Stimulated activated CD4-positive, alpha-beta T cell treated with anti-CD3 and anti-CD28 coated beads, Interleukin-12 subunit alpha, Interleukin-12 subunit beta, amount 100 ng/mL, for 24 hours (primary cell): Measurements from ENCODE around the gene HNRNPL.
A peak's percentile ranks its signal among the peaks of the same experiment; 100 is the strongest.

ENCODE experiments used
- DNase-seq, 2 experiments: peaks; one replicate each; pipeline ENCODE4 v3.0.0-alpha.2; 2020; ENCODE audit warnings: low read depth in 2 of 2

Gene HNRNPL

GRCh38 chr19:38845374-38846024, 4.3 kb downstream of the HNRNPL start:
- no peak for DNase-seq

- no peak for DNase-seq
Measured at GRCh38 chr19:38844093-38844686, 5.6 kb downstream of the HNRNPL start.

DNA sequence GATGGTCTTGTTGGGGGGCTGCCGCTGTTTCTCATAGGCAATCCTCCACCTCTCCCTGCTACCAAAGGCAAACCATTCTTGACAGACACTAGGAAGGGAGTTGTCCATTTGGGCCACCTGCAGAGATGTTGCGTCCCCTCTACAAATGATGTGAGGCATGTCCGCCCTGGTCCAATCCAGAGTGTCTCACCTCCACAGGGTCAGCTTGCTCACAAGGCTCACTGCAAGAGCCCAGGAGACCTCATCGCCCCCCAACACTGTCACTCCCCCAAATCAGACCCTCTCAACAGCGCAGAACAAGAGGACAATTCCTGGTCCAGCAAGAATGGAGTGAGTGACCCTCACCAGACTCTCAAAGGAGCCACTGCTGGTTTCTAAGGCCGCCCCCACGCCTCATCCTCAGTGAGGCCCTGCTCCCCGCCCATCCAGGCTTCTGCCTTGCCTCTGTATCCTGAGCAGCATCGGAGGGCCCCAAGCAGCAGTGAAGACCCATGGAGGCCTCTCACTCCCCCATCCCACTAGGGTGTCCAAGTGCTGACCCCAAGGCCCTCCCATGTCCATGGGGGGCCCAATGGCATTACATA, 6.5 kb downstream of the HNRNPL start:
- DNase-seq: no peak

- peak in 1 of 2 experiments; percentile 29 for DNase-seq
Measured at GRCh38 chr19:38842439-38843174, 7.2 kb downstream of the HNRNPL start.

- no peak for DNase-seq
Measured at GRCh38 chr19:38841787-38842438, 7.9 kb downstream of the HNRNPL start.

DNA sequence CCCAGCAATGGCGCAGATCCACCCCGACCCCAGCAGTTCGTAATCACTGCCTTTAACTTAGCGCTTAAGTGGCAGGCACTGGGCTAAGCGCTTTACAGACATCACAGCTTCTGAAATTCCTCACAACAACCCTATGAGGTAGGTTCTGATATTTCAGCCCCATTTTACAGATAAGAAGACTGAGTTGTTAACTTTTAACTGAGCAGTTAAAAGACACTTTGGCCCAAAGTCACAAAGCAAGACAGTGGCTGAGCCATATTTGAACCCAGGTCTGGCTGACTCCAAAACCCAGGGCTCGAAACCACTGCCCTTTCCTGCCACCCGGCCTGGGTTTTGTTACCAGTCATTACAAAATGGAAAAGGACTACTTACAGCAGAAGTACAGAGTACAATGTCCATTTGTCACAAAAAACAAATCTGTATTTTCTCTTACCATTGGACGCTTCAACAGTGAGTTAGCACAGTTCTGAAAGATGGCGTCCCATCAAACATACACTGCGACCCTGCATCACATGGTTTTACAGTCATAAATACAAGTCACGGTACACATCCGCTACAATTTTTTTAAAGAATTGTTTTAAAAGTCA, 8.5 kb downstream of the HNRNPL start:
- DNase-seq: no peak

DNA sequence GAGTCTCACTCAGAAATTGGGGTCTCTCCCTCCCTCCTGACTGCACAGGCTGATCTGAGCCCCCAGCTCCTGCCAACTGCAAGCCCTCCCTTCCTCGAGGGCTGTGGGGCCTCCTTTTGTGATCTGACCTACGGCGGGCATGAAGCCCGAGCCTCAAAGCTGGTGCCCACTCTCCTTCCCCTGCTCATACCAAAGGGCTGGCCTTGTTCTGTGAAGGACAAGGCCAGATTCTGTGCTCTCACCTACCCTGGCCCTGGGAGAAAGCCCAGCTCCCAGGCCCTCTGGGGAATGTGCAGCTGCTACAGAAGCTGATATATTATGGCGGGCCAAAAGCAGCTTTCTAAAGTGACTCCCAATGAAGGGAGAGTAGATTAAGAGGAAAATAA, 9.2 kb downstream of the HNRNPL start:
- no peak for DNase-seq

- DNase-seq: no peak
Measured at GRCh38 chr19:38839816-38840582, 9.8 kb downstream of the HNRNPL start.

DNA sequence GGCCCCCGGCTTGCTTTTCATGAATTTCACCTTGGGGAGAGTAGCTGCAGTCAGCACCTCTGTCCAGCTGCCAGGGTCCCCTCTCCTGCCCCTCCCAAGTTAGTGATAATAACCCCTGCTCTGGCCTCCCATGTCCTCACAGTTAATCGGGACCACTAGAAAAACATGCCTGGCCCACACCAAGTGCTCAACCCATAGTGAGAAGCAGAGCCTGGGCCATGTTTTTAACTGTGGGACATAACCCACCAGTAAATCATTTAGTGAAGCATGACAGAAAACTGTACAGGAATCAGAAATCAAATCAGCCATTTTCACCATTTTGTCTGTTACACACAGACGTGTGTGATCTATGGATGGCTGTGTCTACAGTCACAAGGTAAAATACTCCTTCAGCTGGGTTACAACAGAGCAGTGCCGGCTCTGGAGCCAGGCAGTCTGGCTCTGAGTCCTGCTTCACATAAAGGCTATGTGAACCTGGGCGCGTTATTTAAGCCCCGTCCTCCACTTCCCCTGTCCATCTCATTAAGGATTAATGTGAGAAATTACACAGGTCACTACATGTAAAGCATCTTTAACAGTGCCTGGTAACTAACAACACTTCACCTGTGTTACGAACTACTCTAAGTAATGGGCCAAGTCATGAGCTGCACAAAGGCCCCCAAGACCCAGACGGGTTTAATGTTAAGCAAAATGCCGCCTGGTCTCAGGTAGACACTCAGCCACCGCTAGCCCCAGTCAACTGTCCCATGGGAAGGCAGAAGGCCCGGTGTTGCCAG, 10.6 kb downstream of the HNRNPL start:
- DNase-seq: no peak

GRCh38 chr19:38838208-38838985, 11.4 kb downstream of the HNRNPL start:
- DNase-seq: peak; percentile 47 to 52

GRCh38 chr19:38837656-38838121, 12.1 kb downstream of the HNRNPL start:
- no peak for DNase-seq

DNA sequence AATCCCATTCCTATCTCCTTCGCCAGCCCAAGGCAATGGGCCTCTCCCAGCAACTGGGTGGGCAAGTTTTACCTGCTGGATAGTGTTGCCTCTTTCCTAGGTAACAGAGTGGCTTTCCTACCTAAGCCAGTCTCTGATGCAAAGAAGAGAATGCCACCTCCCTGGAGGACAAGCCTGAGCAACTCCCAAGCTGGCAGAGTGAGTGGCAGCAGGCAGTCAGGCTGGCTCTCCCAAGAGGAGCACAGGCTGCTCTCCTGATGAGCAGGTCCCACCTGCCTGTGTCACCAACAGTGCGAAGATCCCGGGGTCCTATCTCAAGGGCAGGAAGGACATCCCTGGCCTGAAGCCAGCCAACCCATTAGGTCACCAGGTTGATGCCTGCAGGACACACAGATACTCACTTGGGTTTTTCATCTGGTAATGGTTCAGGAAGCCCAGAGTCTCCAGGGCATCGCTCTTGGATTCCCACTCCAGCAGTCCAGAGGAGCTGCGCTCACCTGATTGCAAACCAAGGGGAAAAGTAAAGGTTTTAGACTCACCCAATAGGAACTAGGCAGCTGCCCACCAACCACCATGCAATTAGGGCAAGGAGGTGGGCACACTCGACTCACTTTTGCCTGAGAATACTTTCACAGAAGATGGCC, 12.7 kb downstream of the HNRNPL start:
- DNase-seq: no peak

DNA sequence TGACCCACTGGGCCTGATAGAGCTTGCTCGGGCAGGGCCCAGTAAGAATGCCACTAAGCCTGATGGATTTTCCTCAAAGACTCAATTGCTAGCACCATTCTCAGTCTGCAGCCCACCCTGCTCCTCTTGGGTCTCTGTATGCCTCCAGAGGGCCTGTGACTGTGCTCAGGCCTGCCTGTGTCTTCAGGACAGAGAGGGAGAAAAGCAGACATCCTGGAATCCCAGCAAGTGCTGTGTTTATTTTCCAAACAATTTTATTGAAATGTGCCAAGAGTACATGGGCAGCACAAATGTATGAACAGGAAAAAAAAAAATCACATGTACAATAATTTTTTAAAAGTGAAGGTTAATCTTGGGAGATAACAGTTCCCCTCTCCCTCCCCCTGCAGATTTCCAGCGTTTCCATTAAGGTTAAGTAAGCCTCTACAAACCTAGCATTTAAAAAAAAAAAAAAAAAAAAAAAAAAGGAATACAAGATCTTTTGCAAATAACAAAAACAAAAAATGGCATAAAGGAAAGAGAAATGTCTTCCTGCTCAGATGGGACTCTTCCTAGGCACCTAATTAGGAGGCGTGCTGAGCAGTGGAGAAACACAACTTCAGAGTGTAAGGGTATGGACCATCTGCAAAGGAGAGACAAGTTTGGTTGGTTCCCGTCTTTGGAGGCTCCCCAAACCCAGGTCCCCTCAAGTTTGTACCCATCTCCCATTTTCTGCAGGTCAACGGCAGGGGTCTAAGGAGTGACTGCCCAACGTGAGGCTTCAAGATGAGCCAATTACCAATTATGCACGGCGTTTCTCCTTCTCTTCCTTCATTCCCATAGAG, 13.4 kb downstream of the HNRNPL start:
- no peak for DNase-seq

DNA sequence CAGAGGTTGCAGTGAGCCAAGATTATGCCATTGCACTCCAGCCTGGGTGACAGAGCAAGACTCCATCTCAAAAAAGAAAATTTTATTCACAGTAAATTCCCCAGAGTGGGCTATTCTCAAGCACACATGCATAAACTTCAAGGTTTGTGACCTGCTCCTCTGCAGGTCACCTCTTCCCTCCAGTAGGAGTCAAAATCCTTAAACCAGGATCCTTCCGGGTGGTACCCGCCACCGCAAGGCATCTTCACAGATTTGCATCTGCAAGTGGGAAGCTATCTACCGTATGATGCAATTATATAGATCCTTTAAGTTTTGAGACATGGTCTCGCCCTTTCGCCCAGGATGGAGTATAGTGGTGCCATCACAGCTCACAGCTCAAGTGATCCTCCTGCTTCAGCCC, 15.2 kb downstream of the HNRNPL start:
- DNase-seq: no peak

DNA sequence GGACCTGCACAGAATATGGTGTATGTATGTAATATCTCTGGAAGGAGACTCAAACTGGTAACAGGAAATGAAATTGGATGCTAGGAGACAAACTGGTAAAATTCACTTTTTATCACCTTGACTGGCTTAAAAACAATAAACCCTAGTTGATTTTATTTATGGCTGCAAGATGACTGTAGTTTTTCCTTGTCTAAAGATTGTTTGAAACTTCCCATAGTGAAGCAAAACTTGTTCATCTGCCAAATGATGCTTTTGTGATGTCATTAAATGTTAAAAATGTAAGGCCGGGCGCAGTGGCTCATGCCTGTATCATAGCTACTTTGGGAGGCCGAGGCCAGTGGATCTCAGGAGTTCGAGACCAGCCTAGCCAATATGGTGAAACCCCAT, 15.7 kb downstream of the HNRNPL start:
- DNase-seq: no peak

DNA sequence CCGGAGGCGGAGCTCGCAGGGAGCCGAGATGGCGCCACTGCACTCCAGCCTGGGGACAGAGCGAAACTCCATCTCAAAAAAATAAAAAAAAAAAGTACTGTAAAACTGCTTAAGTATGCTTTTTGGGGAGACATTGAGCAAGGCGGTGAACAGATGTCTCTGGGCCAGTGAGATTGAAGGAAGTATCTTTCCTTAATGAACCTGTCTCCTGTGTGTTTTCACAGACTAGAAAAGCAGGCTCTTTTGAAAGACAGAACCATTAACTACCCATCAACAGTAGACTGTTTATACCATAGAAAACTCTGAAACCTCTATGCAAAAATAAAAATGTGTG, 16.7 kb downstream of the HNRNPL start:
- no peak for DNase-seq

DNA sequence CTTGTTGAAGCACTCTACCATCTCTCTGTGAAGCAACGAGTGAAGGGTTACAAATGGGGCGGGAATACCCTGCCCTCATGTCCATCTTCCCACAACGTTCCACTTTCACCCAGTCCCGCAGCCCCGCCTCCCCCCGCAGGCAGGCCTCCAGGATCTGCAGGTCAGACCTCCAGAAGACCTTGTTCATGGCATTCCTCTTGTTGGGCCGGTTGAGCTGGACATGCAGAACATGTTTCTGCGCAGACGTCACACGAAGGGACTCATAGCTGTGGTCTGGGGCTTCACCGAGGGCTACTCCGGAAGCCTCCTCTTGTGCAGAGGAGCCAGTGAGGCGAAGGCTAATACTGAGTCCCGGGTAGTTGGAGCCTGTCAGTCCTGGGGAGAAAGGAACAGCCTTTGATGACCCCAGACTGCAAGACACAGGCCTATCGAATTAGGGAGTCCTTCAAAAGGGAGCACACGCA, 18.6 kb downstream of the HNRNPL start:
- no peak for DNase-seq
